HL-60 (cell line): ENCODE results near the gene TSPAN33.

Experiments
- GABPA ChIP-seq: IDR thresholded peaks from 2 replicates; pipeline ENCODE4 v1.6.1; 2012; ENCODE audit warnings: low read depth
- POLR2AphosphoS5 ChIP-seq: IDR thresholded peaks from 2 replicates; pipeline ENCODE4 v1.6.1; 2012; ENCODE audit warnings: low read depth
- SPI1 ChIP-seq: IDR thresholded peaks from 2 replicates; pipeline ENCODE4 v1.6.1; 2012; ENCODE audit warnings: low read depth, mild to moderate bottlenecking, borderline replicate concordance
- TF ChIP-seq, protein P1 (sequence below): IDR thresholded peaks from one replicate; pipeline ENCODE4 v1.5.1; 2011; ENCODE audit warnings: low read length, control low read depth, inconsistent platforms; ENCODE audit not compliant: insufficient read depth
- TF ChIP-seq, protein P2 (sequence below): IDR thresholded peaks from 2 replicates; pipeline ENCODE4 v1.6.1; 2012; ENCODE audit warnings: low read depth; ENCODE audit not compliant: insufficient replicate concordance

DNA sequence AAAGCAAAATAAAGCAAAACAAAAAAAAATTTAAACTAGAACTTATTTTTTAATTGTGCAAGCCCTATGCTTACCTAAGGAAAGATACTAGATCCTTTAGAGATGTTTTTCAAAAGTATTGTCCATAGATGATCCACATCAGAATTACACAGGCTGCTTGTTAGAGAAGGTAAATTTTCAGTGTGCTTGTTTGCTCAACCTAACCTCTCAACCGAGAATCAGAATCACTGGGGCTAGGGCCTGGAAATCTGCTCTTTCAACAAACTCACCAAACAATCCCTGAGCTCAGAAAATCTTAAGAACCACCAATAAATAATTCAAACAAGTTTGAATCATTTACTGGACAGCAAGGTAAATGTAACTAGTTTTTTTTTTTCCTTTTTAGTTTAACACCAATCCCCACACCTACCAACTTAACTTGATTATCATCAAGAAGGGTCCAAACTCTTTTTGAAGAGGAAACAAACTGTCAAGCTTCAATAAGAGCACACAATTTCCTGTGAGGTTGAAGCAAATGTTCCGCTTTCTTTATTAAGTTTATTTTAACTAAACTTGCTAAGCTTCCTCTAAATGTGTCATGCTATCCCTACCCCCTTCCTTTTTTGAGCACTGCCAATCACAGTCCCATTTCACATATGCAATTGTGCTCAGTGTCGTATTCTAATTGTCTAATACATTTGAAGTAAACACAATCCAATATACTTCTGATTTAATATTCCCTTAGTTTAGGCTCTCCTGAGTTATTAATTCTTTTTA lies 7.4 kb upstream of the TSPAN33 start:
- TF ChIP-seq, protein P1, sequence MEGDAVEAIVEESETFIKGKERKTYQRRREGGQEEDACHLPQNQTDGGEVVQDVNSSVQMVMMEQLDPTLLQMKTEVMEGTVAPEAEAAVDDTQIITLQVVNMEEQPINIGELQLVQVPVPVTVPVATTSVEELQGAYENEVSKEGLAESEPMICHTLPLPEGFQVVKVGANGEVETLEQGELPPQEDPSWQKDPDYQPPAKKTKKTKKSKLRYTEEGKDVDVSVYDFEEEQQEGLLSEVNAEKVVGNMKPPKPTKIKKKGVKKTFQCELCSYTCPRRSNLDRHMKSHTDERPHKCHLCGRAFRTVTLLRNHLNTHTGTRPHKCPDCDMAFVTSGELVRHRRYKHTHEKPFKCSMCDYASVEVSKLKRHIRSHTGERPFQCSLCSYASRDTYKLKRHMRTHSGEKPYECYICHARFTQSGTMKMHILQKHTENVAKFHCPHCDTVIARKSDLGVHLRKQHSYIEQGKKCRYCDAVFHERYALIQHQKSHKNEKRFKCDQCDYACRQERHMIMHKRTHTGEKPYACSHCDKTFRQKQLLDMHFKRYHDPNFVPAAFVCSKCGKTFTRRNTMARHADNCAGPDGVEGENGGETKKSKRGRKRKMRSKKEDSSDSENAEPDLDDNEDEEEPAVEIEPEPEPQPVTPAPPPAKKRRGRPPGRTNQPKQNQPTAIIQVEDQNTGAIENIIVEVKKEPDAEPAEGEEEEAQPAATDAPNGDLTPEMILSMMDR: no peak
- peak; percentile 30; the same call in 1 of the 2 replicates for TF ChIP-seq SPI1
- TF ChIP-seq POLR2AphosphoS5: no peak
- TF ChIP-seq, protein P2, sequence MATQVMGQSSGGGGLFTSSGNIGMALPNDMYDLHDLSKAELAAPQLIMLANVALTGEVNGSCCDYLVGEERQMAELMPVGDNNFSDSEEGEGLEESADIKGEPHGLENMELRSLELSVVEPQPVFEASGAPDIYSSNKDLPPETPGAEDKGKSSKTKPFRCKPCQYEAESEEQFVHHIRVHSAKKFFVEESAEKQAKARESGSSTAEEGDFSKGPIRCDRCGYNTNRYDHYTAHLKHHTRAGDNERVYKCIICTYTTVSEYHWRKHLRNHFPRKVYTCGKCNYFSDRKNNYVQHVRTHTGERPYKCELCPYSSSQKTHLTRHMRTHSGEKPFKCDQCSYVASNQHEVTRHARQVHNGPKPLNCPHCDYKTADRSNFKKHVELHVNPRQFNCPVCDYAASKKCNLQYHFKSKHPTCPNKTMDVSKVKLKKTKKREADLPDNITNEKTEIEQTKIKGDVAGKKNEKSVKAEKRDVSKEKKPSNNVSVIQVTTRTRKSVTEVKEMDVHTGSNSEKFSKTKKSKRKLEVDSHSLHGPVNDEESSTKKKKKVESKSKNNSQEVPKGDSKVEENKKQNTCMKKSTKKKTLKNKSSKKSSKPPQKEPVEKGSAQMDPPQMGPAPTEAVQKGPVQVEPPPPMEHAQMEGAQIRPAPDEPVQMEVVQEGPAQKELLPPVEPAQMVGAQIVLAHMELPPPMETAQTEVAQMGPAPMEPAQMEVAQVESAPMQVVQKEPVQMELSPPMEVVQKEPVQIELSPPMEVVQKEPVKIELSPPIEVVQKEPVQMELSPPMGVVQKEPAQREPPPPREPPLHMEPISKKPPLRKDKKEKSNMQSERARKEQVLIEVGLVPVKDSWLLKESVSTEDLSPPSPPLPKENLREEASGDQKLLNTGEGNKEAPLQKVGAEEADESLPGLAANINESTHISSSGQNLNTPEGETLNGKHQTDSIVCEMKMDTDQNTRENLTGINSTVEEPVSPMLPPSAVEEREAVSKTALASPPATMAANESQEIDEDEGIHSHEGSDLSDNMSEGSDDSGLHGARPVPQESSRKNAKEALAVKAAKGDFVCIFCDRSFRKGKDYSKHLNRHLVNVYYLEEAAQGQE: no peak
- no peak for TF ChIP-seq GABPA
